NCI-H510A treated with DMSO at 0.1 percent for 48 hours (cell line): ENCODE measurements around the gene RNASE8.

Source experiments
- DNase-seq: peaks from one replicate; lab custom pipeline; 2025; lab: John Stamatoyannopoulos, UW

Gene RNASE8

DNA sequence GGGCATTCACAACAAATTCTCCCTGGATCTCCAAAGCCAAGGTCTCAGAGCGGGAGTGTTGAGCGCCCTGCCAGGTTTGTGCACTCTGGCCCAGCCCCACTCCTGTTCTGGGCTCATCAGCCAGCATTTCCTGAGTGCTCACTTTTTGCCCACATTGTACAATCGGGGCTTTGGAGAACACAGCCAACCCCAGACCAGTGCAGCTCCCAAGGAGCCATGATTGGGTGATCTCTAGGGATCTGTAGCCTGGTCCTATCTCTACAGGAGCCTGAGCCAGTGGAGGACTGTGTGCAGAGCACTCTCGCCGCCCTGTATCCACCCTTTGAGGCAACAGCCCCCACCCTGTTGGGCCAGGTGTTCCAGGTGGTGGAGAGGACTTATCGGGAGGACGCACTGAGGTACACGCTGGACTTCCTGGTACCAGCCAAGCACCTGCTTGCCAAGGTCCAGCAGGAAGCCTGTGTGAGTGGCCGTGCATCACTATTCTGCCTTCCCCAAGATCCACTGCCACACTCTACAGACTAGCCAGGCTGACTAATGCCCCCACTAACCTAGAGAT, 15.2 kb downstream of the RNASE8 start:
- DNase-seq, result peak; percentile 13

DNA sequence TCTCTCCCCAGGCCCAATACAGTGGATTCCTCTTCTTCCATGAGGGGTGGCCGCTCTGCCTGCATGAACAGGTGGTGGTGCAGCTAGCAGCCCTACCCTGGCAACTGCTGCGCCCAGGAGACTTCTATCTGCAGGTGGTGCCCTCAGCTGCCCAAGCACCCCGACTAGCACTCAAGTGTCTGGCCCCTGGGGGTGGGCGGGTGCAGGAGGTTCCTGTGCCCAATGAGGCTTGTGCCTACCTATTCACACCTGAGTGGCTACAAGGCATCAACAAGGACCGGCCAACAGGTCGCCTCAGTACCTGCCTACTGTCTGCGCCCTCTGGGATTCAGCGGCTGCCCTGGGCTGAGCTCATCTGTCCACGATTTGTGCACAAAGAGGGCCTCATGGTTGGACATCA, 16.3 kb downstream of the RNASE8 start:
- DNase-seq, result no peak

DNA sequence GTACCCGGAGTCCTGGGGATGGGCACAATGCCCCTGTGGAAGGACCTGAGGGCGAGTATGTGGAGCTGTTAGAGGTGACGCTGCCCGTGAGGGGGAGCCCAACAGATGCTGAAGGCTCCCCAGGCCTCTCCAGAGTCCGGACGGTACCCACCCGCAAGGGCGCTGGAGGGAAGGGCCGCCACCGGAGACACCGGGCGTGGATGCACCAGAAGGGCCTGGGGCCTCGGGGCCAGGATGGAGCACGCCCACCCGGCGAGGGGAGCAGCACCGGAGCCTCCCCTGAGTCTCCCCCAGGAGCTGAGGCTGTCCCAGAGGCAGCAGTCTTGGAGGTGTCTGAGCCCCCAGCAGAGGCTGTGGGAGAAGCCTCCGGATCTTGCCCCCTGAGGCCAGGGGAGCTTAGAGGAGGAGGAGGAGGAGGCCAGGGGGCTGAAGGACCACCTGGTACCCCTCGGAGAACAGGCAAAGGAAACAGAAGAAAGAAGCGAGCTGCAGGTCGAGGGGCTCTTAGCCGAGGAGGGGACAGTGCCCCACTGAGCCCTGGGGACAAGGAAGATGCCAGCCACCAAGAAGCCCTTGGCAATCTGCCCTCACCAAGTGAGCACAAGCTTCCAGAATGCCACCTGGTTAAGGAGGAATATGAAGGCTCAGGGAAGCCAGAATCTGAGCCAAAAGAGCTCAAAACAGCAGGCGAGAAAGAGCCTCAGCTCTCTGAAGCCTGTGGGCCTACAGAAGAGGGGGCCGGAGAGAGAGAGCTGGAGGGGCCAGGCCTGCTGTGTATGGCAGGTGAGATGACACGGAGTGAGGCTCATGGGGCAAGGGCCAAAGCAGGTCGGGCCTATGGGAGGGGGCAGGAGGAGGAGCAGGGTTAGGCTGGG, 17.0 kb downstream of the RNASE8 start:
- DNase-seq, result no peak

DNA sequence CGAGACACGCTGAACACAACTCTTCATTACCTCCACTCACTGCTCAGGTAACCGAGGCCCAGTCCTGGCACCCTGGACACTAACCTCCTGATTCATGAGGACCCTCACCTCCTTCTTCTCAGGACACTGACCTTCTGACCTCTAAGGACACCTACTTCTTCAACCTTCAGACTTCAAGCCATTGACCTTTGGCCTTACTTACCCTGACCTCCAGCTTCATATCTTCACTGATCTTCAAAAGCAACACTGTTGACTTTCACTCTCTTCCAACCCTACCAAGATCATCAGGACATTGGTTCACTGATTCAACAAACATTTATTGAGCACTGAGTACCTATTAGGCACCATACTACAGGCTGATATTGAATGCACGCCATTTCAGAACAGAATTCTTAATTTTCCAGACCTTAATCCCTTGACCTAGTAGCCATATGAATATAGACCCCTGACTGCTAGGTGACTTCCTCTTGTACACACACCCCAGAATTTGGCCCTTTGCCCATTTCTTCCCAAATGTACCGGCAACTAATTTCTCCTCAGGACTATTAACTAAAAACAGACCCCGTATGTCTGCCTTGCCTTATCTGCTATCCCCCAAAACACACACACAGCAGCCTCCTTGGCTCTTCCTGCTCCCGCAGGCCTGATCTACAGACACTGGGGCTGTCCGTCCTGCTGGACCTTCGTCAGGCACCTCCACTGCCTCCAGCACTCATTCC, 18.3 kb downstream of the RNASE8 start:
- no peak for DNase-seq

DNA sequence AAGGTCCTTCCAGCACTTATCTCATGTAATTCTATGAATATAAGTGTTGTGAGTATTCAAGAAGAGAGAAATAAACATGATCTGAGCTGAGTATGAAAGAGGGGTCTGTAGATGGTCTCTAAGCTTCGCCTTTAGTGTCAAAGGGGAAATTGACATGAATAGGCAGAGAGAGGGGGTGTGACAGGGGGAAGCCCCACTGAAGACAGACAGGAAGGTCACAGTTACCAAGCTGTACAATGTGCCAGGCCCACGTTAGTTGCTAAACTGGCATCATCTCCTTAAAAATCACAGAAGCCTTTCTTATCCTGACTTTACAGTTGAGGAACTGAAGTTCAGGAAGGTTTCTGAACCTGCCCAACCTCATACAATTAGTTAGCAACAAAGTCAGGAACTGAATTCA, 20.1 kb downstream of the RNASE8 start:
- no peak for DNase-seq

DNA sequence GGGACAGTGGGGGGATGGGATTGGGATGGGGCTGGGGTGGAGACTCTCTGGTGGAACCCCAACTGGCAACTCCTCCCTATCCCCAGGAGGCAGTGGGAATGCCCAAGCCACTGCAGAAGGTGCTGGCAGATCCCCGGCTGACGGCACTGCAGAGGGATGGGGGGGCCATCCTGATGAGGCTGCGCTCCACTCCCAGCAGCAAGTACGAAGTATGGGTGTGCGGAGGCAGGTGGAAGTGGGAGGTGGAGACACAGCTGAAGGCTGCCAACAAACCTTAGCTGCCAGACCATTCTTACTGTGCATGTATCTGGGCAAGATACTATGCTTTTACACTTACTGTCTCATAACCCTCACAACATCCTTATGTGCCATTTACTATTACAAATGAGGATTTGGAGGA, 20.7 kb downstream of the RNASE8 start:
- no peak for DNase-seq

DNA sequence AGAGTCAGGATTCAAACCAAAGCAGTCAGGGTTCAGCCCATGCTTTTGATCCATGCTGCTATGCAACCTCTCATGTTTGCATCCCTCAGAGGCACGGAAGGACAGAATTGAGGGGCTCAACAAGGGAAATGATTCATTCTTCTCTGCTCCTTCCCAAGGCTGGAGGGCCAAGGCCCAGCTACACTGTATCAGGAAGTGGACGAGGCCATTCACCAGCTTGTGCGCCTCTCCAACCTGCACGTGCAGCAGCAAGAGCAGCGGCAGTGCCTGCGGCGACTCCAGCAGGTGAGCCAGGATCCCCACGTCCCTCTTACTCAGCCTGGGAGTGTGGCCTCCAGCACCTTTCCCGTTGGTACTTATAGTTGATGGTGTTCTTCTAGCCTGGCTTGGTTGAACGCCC, 21.1 kb downstream of the RNASE8 start:
- no peak for DNase-seq

DNA sequence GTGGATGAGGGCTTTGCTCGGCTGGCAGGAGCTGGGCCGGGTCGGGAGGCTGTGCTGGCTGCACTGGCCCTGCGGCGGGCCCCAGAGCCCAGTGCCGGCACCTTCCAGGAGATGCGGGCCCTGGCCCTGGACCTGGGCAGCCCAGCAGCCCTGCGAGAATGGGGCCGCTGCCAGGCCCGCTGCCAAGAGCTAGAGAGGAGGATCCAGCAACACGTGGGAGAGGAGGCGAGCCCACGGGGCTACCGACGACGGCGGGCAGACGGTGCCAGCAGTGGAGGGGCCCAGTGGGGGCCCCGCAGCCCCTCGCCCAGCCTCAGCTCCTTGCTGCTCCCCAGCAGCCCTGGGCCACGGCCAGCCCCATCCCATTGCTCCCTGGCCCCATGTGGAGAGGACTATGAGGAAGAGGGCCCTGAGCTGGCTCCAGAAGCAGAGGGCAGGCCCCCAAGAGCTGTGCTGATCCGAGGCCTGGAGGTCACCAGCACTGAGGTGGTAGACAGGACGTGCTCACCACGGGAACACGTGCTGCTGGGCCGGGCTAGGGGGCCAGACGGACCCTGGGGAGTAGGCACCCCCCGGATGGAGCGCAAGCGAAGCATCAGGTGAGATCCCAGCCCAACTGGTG, 24.0 kb downstream of the RNASE8 start:
- DNase-seq, result no peak

DNA sequence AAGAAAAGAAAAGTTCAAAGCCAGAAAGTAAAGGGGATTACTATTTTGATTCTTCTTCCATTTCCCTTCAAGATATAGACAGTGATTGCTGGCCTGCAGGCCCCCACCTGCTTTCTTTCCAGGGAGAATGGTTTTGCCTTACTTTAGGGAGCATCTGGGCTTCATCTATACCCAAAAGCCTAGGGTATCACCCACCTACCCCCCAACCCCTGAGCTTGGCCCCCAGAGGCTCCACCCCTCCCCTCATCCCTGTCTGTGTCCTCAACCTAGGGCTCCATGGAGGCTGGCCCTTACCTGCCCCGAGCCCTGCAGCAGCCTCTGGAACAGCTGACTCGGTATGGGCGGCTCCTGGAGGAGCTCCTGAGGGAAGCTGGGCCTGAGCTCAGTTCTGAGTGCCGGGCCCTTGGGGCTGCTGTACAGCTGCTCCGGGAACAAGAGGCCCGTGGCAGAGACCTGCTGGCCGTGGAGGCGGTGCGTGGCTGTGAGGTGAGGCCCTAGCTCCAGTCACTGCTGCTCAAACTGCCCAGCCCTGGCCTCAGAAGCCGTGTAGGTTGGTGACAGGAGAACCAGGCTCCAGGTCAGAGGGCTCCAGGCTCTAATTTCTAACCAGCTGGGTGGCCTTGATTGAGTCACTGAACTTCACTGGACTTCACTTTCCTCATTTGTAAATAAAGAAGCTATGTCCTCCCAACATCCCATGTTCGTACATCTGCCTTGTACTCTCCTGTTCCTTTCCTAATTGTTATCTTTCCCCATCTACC, 26.1 kb downstream of the RNASE8 start:
- DNase-seq, result no peak

DNA sequence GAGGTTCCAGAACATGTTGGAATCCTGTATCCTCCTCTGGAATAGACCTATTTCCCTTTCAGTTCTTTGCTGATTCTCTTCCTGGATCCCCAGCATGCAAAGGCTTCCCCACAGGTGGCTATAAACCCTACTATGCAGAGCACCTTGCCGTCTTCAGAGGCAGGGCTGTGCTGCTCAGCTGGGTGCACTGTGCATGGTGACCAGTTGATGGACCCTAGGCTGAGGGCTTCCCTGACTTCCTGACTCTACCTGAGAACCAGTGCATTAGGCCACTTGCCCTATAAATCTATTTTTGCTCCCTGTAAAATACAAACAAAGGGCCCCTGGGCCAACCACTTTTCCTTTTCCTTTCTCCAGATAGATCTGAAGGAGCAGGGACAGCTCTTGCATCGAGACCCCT, 26.8 kb downstream of the RNASE8 start:
- no peak for DNase-seq

DNA sequence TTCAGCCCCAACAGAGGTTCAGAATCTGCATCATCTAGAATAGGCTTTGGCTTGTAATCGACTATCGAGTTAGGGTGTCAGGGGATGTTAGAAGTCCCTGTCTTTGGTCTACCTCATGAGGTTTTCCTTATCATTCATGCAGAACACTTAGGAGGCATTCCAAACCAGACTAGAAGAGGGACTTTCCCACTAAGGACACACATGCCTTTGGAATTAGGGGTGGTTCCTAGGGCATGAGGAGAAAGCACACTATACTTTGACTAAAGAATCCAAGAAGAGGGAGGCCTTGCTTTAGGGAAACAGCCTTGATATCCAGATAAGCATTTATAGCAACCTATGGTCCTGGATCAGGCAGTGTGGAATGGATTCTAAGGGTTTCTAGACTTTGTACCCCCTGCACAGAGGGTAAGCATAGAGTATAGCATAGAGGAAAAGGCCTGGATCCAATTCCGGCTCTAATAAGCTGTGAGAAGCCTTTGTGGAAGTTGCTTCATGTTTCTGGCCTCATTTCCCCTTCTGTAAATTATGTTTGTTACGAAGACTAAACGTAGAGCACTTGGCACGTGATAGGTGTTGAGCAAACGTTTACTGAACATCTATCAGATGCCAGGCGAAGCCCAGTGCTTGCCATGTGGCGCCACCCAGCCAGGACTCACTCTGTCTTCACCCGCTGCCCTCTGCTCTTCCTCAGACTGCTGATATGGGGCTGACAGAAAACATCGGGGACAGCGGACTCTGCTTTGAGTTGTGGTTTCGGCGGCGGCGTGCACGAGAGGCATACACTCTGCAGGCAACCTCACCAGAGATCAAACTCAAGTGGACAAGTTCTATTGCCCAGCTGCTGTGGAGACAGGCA, 27.6 kb downstream of the RNASE8 start:
- DNase-seq, result no peak

DNA sequence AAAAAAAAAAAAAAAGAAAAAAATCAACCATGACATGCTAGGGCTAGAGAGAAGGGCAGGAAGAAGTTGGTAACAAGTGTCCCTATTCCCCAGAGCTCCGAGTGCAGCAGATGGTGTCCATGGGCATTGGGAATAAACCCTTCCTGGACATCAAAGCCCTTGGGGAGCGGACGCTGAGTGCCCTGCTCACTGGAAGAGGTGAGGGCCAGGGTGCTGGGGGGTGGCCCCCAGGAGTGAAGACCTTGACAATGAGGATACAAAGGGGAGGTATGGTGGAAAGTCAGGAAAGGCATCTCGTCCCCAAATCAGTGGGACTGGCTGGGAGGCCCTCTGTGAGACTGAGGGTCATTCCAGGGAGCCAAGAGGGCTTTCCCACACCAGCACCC, 29.3 kb downstream of the RNASE8 start:
- no peak for DNase-seq

DNA sequence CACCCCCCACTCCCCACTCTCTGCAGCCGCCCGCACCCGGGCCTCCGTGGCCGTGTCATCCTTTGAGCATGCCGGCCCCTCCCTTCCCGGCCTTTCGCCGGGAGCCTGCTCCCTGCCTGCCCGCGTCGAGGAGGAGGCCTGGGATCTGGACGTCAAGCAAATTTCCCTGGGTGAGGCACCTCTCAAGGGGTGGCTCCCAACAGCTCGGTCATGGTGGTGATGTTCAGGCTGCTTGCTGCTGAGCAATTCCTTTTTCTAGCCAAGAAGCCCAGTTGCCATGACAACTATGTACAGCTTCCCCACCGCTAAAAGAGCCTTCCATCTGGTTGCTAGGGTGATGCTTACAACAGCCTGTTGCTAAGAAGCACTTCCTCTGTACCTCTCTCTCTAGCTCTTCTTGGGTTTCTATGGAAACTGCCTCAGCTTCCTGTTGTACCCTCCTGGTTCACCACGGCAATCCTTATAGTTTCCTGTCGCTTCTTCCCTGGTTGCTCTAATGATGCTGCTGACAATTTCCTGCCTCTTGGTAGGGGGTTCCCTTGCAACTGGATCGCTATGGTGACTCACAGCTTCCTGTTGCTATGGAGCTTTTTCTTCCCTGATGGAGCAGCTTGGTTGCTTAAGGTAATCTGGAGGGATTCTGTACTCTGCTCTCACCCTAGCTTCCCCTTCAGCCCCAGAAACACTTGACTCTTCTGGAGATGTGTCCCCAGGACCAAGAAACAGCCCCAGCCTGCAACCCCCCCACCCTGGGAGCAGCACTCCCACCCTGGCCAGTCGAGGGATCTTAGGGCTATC, 29.9 kb downstream of the RNASE8 start:
- no peak for DNase-seq

DNA sequence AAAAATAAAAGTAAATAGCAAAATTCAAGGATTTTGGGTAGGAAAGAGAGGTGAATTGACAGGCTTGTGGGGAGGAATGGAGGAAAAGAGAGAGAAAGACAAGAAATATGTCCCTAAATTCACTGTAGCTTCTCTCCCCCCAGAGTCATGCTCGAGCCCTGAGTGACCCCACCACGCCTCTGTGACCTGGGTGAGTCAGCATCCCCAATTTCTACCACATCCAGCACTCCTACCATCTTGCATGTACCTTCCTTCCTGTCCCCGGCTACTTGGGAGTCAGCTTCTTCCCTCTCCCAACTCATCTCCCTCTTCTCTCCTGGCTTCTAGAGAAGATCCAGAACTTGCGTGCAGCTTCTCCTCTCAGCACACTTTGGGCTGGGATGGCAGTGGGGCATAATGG, 31.1 kb downstream of the RNASE8 start:
- DNase-seq, result no peak

DNA sequence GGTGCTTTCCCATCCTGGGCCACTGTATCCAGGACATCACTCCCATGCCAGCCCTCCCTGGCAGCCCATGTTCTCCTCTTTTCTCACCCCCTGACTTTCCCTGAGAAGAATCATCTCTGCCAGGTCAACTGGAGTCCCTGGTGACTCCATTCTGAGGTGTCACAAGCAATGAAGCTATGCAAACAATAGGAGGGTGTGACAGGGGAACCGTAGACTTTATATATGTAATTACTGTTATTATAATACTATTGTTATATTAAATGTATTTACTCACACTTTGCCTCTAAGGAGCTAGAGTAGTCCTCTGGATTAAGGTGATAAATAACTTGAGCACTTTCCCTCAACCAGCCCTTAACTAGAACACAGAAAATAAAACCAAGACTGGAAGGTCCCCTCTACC, 31.6 kb downstream of the RNASE8 start:
- no peak for DNase-seq

DNA sequence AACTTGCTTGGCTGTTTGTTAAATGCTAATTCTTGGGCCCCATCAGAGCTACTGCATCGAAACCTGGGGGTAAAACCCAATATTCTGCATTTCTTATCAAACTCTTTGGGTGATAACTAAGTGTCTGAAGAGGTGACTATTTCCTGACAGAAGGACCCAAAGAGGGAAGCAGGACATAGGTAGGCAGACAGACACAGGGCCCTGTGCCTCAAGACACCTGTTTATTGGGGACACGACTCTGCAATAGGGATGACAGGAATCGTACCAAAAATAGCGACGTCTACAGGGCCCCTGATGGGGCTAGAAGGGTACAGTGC, 32.2 kb downstream of the RNASE8 start:
- DNase-seq, result no peak

DNA sequence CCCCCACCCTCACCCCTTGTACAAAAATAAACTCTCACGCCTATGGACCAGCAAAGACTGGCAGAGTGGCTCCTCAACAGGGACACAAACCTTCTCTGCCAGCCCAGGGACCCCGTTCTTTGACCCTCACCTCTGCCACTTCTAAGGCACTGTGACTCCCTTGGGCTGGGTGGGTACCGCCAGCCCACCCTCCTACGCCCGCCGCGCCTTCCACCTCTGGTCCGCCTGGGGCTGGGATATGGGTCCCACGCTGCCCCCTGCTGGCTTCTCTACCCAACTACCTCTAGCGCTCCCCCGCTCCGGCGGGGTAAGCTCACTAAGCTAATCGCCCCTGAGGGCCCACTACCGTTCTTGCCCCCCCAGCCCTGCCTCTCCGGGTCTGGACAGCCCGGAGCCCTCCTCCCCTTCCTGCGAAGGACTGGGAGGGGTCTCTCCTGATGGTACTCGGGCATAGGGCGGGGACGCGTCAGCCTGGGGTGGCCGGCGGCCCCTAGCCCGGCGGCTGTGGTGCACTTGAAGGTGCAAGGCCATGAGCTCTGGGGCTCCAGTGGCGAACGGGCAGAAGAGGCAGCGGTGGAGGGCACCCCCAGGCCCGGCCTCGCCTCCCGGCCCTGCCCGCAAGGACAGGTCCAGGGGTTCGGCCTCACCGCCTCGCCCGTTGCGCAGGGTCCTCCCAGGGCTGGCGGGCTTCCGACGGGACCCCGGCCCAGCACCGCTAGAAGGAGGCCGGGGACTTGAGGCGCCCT, 32.7 kb downstream of the RNASE8 start:
- no peak for DNase-seq

DNA sequence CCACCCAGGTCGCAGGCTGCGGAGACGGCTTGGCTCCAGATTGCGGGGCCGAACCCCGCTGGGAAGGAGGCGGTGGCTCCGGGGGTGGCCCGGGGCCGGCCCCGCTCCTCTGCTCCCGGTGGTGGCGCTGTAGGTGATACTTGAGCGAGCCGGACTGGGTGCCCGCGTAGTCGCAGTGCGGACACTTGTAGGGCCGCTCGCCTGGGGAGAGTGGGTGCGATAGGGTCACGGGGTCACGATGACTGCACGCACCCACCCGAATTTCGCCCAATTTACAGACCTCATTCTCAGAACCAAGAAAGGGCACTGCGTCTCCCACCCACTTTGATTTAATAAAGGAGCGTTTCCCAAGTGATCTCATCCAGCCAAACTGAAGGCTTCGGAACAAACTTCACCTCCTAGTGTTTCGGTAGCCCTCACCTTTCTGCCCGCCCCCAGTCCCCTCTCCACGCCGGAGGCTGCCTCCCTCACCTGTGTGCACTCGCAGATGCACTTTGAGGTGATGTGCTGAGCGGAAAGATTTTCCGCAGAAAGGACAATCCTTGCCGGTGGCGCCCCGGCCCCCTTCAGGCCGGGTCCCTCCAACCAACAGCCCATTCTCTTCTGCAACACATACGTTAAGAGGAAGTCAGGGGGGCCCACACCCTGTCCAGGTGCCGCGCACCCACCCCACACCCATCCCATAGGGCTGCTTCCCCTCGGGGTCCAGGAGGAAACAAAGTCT, 33.5 kb downstream of the RNASE8 start:
- no peak for DNase-seq

DNA sequence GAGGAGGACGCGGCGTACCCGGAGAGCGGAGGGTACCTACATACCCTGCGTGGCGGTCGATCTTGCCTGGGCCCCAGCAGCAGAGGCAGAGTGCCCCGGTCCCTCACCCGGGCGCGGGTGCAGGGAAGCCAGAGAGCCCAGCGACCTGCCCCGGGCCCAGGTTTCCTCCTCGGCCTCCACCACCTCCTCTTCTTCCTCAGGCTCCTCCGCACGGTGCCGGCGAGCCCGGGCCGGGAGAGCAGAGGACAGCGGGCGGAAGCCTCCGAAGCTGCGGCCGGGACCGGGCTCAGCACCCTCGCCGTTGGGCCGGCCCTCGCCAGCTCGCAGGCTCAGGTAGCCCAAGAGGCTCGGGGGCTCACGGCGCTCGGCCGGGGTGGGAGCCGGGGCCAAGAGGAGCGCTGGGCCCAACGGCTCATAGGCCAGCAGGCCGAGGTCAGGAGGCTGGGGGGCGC, 34.2 kb downstream of the RNASE8 start:
- DNase-seq, result no peak
